ENCODE measurements around the gene PCDH8. TPM values are rescaled to one million over a fixed set of nuclear protein-coding genes. Genes with fewer than 3 reads are reported as not detected.

The PCDH8 gene
- total and polyA plus RNA-seq, 2 of the 13 experiments (the other 11 are each of a cell fraction or from before 2014, with no cell fraction given), result not detected

- 0 out of 2 replicates have a peak, but pooled peaks have one; percentile 43 for TF ChIP-seq RBAK (CRISPR knock-in tag; IDR thresholded peaks at IDR 0.05)
- no peak for TF ChIP-seq ZMAT5 (CRISPR knock-in tag; IDR thresholded peaks at IDR 0.05; ENCODE audit: borderline replicate concordance, low read depth)
- TF ChIP-seq E2F2 (CRISPR knock-in tag; IDR thresholded peaks at IDR 0.05; ENCODE audit: borderline replicate concordance), result peak; percentile 55; the same call in 1 of the 2 replicates
- TF ChIP-seq ARID2 (CRISPR knock-in tag; IDR thresholded peaks at IDR 0.05; ENCODE audit: borderline replicate concordance), result no peak
- 0 out of 2 replicates have a peak, but pooled peaks have one; percentile 10 for TF ChIP-seq AKAP8 (CRISPR knock-in tag; IDR thresholded peaks at IDR 0.05)
- peak; percentile 60 for TF ChIP-seq GATAD1 (CRISPR knock-in tag; IDR thresholded peaks at IDR 0.05)
- TF ChIP-seq ZFY (CRISPR knock-in tag; IDR thresholded peaks at IDR 0.05), result peak; percentile 29; the same call in 1 of the 2 replicates
- TF ChIP-seq ZNF773 (CRISPR knock-in tag; IDR thresholded peaks at IDR 0.05; ENCODE audit: borderline replicate concordance), result peak; percentile 91
- TF ChIP-seq TEF (CRISPR knock-in tag; IDR thresholded peaks at IDR 0.05), result peak; percentile 76
- peak; percentile 58; the same call in 1 of the 2 replicates for TF ChIP-seq ZNF256 (CRISPR knock-in tag; conservative IDR thresholded peaks at IDR 0.05)
- TF ChIP-seq PREB (CRISPR knock-in tag; IDR thresholded peaks at IDR 0.05), result no peak
- TF ChIP-seq ZNF329 (CRISPR knock-in tag; IDR thresholded peaks at IDR 0.05; ENCODE audit: low read depth), result peak; percentile 51; the same call in 1 of the 2 replicates
- peak; percentile 84 for TF ChIP-seq ZNF788 (CRISPR knock-in tag; IDR thresholded peaks at IDR 0.05; ENCODE audit: borderline replicate concordance)
- peak; percentile 58 for TF ChIP-seq ZNF883 (CRISPR knock-in tag; IDR thresholded peaks at IDR 0.05; ENCODE audit: not compliant biosample characterization)
- TF ChIP-seq YEATS4 (CRISPR knock-in tag; IDR thresholded peaks at IDR 0.05; ENCODE audit: borderline replicate concordance), result 0 out of 2 replicates have a peak, but pooled peaks have one; percentile 37
- no peak; the same call in 1 of the 2 replicates for TF ChIP-seq ZKSCAN8 (CRISPR knock-in tag; IDR thresholded peaks at IDR 0.05; ENCODE audit: borderline replicate concordance)
- TF ChIP-seq ZNF160 (CRISPR knock-in tag; IDR thresholded peaks at IDR 0.05), result peak; percentile 48; the same call in 1 of the 2 replicates
- TF ChIP-seq ZNF430 (CRISPR knock-in tag; IDR thresholded peaks at IDR 0.05), result peak; percentile 85
- no peak for TF ChIP-seq ZNF24 (IDR thresholded peaks at IDR 0.05)
- no peak for TF ChIP-seq KDM6A (CRISPR knock-in tag; IDR thresholded peaks at IDR 0.05; ENCODE audit: low read depth)
- peak; percentile 18; the same call in 1 of the 3 replicates for TF ChIP-seq MXI1 (IDR thresholded peaks at IDR 0.05; ENCODE audit: borderline replicate concordance, low read depth, low read length)
- TF ChIP-seq ZNF597 (CRISPR knock-in tag; IDR thresholded peaks at IDR 0.05), result no peak
- 0 out of 2 replicates have a peak, but pooled peaks have one; percentile 45 for TF ChIP-seq ZBTB21 (CRISPR knock-in tag; IDR thresholded peaks at IDR 0.05)
- 0 out of 2 replicates have a peak, but pooled peaks have one; percentile 64 for TF ChIP-seq REL (CRISPR knock-in tag; conservative IDR thresholded peaks at IDR 0.05)
- TF ChIP-seq REXO4 (CRISPR knock-in tag; IDR thresholded peaks at IDR 0.05; ENCODE audit: borderline replicate concordance), result no peak
Measured at GRCh38 chr13:52850396-52851136, 2.1 kb upstream of the PCDH8 start (continued).
